ENCODE measurements around the gene TTC23. TPM values are rescaled to one million over a fixed set of nuclear protein-coding genes. Genes with fewer than 3 reads are reported as not detected.

TTC23 gene
- total RNA-seq, 2 experiments from 2014 or later, result 2.8 to 7.6 TPM

DNA sequence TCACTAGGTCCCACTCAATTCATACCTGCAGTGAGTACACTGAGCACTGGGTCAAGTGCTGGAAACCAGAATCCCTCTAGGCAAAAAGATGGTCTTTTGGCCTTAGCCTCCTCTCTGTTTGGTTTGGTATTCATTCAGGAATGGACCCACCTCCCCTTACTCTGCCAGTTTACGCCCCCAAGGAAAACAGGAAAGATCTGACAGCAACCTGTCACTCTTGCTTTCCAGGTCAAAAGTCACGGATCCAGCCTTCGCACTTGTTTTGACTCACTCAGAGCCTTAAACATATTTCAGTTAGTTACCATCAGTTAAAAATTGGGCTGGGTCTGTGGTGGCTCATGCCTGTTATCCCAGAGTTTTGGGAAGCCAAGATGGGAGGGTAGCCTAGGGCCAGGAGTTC lies 76.4 kb downstream of the TTC23 start:
- no peak overlapping the region for H2AFZ ChIP-seq (ENCODE audit: low read length)
- H3K4me2 ChIP-seq (ENCODE audit: low read length), result no peak overlapping the region
- no peak overlapping the region for H3K27ac ChIP-seq (ENCODE audit: low read depth, low read length, poor library complexity, severe bottlenecking)
- no peaks in the 10 kb centered on the region for H3K79me2 ChIP-seq (ENCODE audit: insufficient read depth, low read depth, low read length)
- no peaks in the 10 kb centered on the region for H3K36me3 ChIP-seq (ENCODE audit: insufficient read depth, low read length)
- BruUV-seq (replicated peaks), result no TSS peak
- H3K9me2 ChIP-seq (ENCODE audit: insufficient read depth, low read length), result no peaks in the 10 kb centered on the region
- no peaks in the 10 kb centered on the region for H3K9me3 ChIP-seq (ENCODE audit: low read length)
- TF ChIP-seq, protein P1, sequence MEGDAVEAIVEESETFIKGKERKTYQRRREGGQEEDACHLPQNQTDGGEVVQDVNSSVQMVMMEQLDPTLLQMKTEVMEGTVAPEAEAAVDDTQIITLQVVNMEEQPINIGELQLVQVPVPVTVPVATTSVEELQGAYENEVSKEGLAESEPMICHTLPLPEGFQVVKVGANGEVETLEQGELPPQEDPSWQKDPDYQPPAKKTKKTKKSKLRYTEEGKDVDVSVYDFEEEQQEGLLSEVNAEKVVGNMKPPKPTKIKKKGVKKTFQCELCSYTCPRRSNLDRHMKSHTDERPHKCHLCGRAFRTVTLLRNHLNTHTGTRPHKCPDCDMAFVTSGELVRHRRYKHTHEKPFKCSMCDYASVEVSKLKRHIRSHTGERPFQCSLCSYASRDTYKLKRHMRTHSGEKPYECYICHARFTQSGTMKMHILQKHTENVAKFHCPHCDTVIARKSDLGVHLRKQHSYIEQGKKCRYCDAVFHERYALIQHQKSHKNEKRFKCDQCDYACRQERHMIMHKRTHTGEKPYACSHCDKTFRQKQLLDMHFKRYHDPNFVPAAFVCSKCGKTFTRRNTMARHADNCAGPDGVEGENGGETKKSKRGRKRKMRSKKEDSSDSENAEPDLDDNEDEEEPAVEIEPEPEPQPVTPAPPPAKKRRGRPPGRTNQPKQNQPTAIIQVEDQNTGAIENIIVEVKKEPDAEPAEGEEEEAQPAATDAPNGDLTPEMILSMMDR (conservative IDR thresholded peaks at IDR 0.05; ENCODE audit: low read length), result no peak
- DNase-seq (ENCODE audit: low spot score), result no peak
- no peaks in the 10 kb centered on the region for H4K20me1 ChIP-seq (ENCODE audit: insufficient read depth, low read length)
- ChIA-PET POLR2A (no interaction called here), CTCF (ENCODE audit: unreplicated experiment) (no interaction called here)
- H3K4me3 ChIP-seq (ENCODE audit: low read depth, low read length, poor library complexity, severe bottlenecking), result no peak overlapping the region
- H3K4me1 ChIP-seq (ENCODE audit: insufficient read depth, low read length, poor library complexity, severe bottlenecking), result peaks cover 6% of the 10 kb centered on the region
- intact Hi-C loops (cut with micrococcal nuclease; ENCODE audit: unreplicated experiment), result no loop called here

DNA sequence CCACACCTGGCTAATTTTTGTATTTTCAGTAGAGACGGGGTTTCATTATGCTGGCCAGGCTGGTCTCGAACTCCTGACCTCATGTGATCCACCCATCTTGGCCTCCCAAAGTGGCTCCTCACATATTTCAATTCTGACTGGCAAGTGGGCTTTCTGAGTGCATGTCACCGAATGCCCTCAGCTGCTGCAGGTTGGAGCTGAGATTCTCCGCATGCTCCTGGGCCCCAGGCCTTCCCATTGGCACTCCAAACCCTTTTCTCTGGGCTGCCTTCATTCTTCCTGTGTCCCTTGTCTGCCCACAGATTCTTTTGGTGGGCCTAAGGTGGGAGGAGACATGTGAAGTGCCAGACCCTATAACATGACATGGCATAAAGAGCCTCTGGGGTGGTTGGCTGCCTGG lies 77.2 kb downstream of the TTC23 start:
- H2AFZ ChIP-seq (ENCODE audit: low read length), result no peak overlapping the region
- H3K36me3 ChIP-seq (ENCODE audit: insufficient read depth, low read length), result no peaks in the 10 kb centered on the region
- TF ChIP-seq EZH2phosphoT487 (IDR thresholded peaks at IDR 0.05; ENCODE audit: borderline replicate concordance, low read depth, low read length), result no peak
- TF ChIP-seq, protein P1 (conservative IDR thresholded peaks at IDR 0.05; ENCODE audit: low read length), result no peak
- no peaks in the 10 kb centered on the region for H3K79me2 ChIP-seq (ENCODE audit: insufficient read depth, low read depth, low read length)
- intact Hi-C loops (cut with micrococcal nuclease; ENCODE audit: unreplicated experiment), result no loop called here
- H3K9me3 ChIP-seq (ENCODE audit: low read length), result no peaks in the 10 kb centered on the region
- POLR2A ChIA-PET, result no interaction called here
- no peaks in the 10 kb centered on the region for H3K9me2 ChIP-seq (ENCODE audit: insufficient read depth, low read length)
- BruUV-seq (replicated peaks), result no TSS peak
- no peak overlapping the region for H3K4me3 ChIP-seq (ENCODE audit: low read depth, low read length, poor library complexity, severe bottlenecking)
- no peak for DNase-seq (ENCODE audit: low spot score)
- H3K27ac ChIP-seq (ENCODE audit: low read depth, low read length, poor library complexity, severe bottlenecking), result no peak overlapping the region
- CTCF ChIA-PET (ENCODE audit: unreplicated experiment), result no interaction called here
- no peak overlapping the region for H3K4me2 ChIP-seq (ENCODE audit: low read length)
- no peaks in the 10 kb centered on the region for H4K20me1 ChIP-seq (ENCODE audit: insufficient read depth, low read length)
- peaks cover 13% of the 10 kb centered on the region for H3K4me1 ChIP-seq (ENCODE audit: insufficient read depth, low read length, poor library complexity, severe bottlenecking)

DNA sequence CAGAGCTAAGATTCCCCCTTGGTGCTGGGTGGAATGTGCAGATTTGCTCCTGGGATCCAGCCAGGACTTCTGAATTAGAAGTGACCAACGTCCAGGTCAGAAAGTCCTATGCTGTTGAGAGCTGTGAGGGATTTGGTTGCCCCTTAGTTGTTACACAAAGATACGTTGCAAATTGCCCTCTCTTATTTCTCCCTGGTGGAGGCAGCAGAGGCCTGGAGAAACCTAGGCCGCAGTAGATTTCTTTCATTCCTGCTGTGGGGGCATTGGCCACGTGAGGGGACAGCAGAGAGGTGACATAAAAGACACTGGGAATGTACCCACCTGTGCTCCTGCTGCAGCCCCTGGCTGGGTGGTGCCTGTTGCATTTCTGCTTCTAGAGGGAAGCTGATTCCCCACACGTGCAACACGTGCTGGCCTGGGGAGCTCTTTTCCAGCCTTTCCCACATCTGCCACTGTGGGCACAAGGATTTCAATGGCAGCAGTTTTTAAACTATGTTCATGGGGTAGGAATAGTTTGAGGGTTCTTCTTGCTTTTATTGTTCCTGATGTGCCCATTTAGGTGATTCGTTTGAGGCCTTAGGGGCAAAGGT lies 78.8 kb downstream of the TTC23 start:
- Histone ChIP-seq H3K79me2 (ENCODE audit: insufficient read depth, low read depth, low read length) (no peaks in the 10 kb centered on the region), H3K4me2 (ENCODE audit: low read length) (no peak overlapping the region), H3K9me2 (ENCODE audit: insufficient read depth, low read length) (no peaks in the 10 kb centered on the region), H3K36me3 (ENCODE audit: insufficient read depth, low read length) (no peaks in the 10 kb centered on the region), H3K27ac (ENCODE audit: low read depth, low read length, poor library complexity, severe bottlenecking) (no peak overlapping the region), H3K9me3 (ENCODE audit: low read length) (no peaks in the 10 kb centered on the region), H4K20me1 (ENCODE audit: insufficient read depth, low read length) (no peaks in the 10 kb centered on the region), H3K4me1 (ENCODE audit: insufficient read depth, low read length, poor library complexity, severe bottlenecking) (peaks cover 13% of the 10 kb centered on the region), H2AFZ (ENCODE audit: low read length) (no peak overlapping the region), H3K4me3 (ENCODE audit: low read depth, low read length, poor library complexity, severe bottlenecking) (no peak overlapping the region)
- BruUV-seq (replicated peaks), result no TSS peak
- no peak for DNase-seq (ENCODE audit: low spot score)
- no peak for TF ChIP-seq EZH2phosphoT487 (IDR thresholded peaks at IDR 0.05; ENCODE audit: borderline replicate concordance, low read depth, low read length)
- TF ChIP-seq, protein P1 (conservative IDR thresholded peaks at IDR 0.05; ENCODE audit: low read length), result no peak
- ChIA-PET CTCF (ENCODE audit: unreplicated experiment) (no interaction called here), POLR2A (no interaction called here)
- intact Hi-C loops (cut with micrococcal nuclease; ENCODE audit: unreplicated experiment), result no loop called here
